HG03139 (cell line): ENCODE data around the gene NYNRIN.
"Not testable (repeated sequence)": the region's sequence is repeated elsewhere in the genome, so short reads cannot be mapped to it uniquely, and the experiment has no call there.

ENCODE experiments used
- ATAC-seq: cut with Tn5 transposase; IDR thresholded peaks from one replicate; pipeline ENCODE4 v1.9.1; 2021; ENCODE audit not compliant: unreplicated experiment

Gene NYNRIN

GRCh38 chr14:24369907-24370687 is 28.7 kb upstream of the NYNRIN start:
- no peak for ATAC-seq

- ATAC-seq = no peak
Measured at GRCh38 chr14:24370748-24371147, 28.1 kb upstream of the NYNRIN start.

GRCh38 chr14:24371605-24372004 is 27.2 kb upstream of the NYNRIN start:
- ATAC-seq = not testable (repeated sequence)

- ATAC-seq = no peak
Measured at GRCh38 chr14:24372701-24373416, 25.9 kb upstream of the NYNRIN start.

- no peak for ATAC-seq
Measured at GRCh38 chr14:24376448-24377070, 22.2 kb upstream of the NYNRIN start.

- no peak for ATAC-seq
Measured at GRCh38 chr14:24377126-24377525, 21.7 kb upstream of the NYNRIN start.

- no peak for ATAC-seq
Measured at GRCh38 chr14:24377657-24378056, 21.1 kb upstream of the NYNRIN start.

- no peak for ATAC-seq
Measured at GRCh38 chr14:24378327-24378726, 20.5 kb upstream of the NYNRIN start.

GRCh38 chr14:24378981-24379906 is 19.6 kb upstream of the NYNRIN start:
- no peak for ATAC-seq

GRCh38 chr14:24379907-24380730 is 18.7 kb upstream of the NYNRIN start:
- ATAC-seq = no peak

- ATAC-seq = no peak
Measured at GRCh38 chr14:24381363-24382063, 17.3 kb upstream of the NYNRIN start.

GRCh38 chr14:24382064-24382371 is 16.8 kb upstream of the NYNRIN start:
- ATAC-seq = no peak

GRCh38 chr14:24384169-24384568 is 14.6 kb upstream of the NYNRIN start:
- no peak for ATAC-seq

GRCh38 chr14:24385524-24385923 is 13.3 kb upstream of the NYNRIN start:
- ATAC-seq = no peak

GRCh38 chr14:24387009-24387345 is 11.8 kb upstream of the NYNRIN start:
- ATAC-seq = no peak

GRCh38 chr14:24387579-24387978 is 11.2 kb upstream of the NYNRIN start:
- not testable (repeated sequence) for ATAC-seq

GRCh38 chr14:24388474-24389179 is 10.2 kb upstream of the NYNRIN start:
- no peak for ATAC-seq

GRCh38 chr14:24389226-24389848 is 9.5 kb upstream of the NYNRIN start:
- no peak for ATAC-seq
